ENCODE data around the gene CCIN.
"Not testable (repeated sequence)": the region's sequence is repeated elsewhere in the genome, so short reads cannot be mapped to it uniquely, and the experiment has no call there.

Gene CCIN

GRCh38 chr9:36161187-36161586 lies 8.0 kb upstream of the CCIN start:
- no peak for DNase-seq

DNA sequence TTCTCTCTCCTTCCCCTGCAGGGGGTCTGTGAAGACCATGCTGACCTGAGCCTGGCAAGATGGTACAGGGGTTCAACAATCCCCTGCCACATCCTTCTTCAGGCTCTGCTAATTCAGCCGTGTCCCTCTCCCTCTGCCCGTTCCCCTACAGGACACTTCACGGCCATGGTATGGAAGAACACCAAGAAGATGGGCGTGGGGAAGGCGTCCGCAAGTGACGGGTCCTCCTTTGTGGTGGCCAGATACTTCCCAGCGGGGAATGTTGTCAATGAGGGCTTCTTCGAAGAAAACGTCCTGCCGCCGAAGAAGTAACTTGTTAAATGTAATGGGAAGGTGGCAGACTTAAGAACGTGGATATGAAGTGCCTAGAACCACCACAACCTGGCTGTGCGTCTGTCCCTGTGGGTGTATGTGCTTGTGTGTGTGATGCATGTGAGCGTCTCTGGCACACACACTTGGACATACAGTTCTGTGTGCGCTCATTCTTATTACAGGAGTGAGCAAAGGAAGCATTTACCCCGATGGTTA lies 6.9 kb upstream of the CCIN start:
- DNase-seq, result no peak

GRCh38 chr9:36163049-36163785 lies 6.0 kb upstream of the CCIN start:
- no peak for DNase-seq

GRCh38 chr9:36163786-36164170 lies 5.4 kb upstream of the CCIN start:
- no peak for DNase-seq

GRCh38 chr9:36164372-36164771 lies 4.8 kb upstream of the CCIN start:
- DNase-seq, result no peak

- DNase-seq, result no peak
Measured at GRCh38 chr9:36164989-36165388, 4.2 kb upstream of the CCIN start.

GRCh38 chr9:36165826-36166167 lies 3.4 kb upstream of the CCIN start:
- no peak for DNase-seq

DNA sequence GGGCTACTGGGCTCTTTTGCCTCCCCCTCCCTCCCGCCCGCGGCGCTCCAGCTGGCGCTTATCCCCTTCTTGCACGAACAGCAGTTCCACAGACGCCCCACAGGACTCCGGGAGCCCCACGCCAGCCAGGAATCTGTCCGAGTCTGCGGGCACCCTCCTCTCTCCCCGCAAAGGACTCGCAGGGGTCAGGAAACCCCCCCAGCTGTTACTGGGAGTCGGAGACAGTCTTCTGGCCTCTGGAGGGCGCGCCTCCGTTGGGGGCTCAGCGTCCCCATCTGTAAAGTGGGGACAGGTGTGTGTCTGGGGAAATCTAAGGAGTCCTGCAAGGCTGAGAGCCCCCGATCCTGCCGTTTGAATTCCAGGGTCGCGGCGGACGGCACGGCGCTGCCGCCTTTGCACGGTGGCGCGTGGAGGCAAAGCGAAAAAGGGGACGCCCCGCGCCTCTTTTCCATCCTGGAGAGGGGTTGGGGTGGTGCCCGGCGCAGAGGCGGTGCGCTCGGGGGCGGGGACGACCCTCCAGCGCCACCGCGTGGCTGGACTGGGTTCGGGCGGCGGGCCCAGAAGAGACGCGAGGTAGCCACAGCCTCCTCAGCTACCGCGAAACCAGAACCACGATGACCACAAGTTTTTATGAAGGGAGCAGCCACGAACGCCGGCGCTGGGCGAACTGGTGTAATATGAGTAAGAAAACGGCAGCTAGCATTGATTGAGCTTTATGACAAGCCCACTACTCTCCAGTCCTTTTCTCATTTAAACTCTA lies 2.8 kb upstream of the CCIN start:
- DNase-seq, result peak; percentile 53 to 78 (median 60)

DNA sequence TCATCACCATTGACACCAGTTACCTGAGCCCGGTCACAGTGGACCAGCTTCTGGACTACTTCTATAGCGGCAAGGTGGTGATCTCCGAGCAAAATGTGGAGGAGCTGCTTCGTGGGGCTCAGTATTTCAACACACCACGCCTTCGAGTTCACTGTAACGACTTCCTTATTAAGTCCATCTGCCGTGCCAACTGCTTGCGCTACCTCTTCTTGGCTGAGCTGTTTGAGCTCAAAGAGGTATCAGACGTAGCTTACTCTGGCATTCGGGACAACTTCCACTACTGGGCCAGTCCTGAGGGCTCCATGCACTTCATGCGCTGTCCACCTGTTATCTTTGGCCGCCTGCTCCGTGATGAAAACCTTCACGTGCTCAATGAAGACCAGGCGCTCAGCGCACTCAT lies 520 bp downstream of the CCIN start:
- no peak for DNase-seq

DNA sequence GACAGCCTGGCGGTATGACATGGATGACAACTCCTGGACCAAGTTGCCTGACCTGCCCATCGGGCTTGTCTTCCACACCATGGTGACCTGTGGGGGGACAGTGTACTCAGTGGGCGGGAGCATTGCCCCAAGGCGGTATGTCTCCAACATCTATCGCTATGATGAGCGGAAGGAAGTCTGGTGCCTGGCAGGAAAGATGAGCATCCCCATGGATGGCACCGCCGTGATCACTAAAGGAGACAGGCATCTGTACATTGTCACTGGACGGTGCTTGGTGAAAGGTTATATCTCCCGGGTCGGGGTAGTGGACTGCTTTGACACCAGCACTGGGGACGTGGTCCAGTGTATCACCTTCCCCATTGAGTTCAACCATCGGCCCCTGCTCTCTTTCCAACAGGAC lies 1.3 kb downstream of the CCIN start:
- DNase-seq, result no peak

DNA sequence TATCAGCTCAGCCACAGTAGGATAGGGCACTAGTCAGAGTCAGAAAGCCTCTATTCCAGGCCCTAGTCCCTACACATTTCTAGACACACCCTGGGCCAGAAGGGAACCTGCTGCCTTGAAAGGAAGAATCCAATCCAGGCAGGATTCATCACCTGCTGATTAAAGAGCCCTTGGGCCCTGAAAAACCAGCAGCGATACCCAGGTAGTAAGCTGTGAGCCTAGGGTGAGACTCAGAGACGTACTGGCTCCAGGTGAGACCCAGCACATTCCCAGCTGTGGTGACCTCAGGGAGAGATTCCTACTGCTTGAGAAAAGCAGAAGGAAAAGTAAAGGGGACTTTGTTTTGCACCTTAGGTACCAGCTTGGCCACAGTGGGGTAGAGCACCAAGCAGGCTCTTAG lies 4.7 kb downstream of the CCIN start:
- DNase-seq, result no peak

GRCh38 chr9:36174271-36174670 lies 5.1 kb downstream of the CCIN start:
- DNase-seq, result no peak

- no peak for DNase-seq
Measured at GRCh38 chr9:36174731-36175130, 5.5 kb downstream of the CCIN start.

DNA sequence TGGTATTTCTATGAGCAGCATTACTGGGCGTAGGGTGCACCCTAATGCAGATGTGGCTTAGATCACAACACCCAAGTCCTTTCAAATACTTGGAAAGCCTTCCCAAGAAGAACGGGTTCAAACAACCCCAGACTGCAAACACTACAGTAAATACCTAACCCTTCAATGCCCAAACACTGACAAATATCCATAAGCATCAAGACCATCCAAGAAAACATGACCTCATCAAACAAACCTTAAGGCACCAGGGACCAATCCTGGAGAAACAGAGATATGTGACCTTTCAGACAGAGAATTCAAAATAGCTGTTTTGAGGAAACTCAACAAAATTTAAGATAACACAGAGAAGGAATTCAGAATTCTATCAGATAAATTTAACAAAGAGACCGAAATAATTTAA lies 6.0 kb downstream of the CCIN start:
- not testable (repeated sequence) for DNase-seq

- DNase-seq, result not testable (repeated sequence)
Measured at GRCh38 chr9:36176496-36176895, 7.3 kb downstream of the CCIN start.

GRCh38 chr9:36177571-36177970 lies 8.4 kb downstream of the CCIN start:
- DNase-seq, result no peak

- DNase-seq, result not testable (repeated sequence)
Measured at GRCh38 chr9:36180243-36180642, 11.1 kb downstream of the CCIN start.

DNA sequence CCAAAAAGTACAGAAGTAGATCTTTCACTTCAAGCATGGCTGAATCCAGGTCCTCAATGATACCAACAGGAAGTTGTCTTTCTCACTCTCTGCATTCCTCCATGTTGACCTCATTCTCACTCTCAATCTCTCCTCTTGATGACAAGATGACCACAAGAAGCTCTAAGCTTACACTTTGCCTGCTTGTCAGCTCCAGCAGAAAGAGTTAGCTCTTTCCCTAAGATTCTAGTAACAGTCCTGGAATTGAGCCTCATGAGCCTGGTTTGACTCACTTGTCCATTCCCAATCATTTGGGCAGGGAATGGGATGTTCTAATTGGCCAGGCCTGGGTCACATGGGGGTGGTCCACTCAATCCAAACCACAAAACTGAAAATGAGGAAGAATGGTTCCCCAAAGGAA lies 18.2 kb downstream of the CCIN start:
- DNase-seq, result no peak

DNA sequence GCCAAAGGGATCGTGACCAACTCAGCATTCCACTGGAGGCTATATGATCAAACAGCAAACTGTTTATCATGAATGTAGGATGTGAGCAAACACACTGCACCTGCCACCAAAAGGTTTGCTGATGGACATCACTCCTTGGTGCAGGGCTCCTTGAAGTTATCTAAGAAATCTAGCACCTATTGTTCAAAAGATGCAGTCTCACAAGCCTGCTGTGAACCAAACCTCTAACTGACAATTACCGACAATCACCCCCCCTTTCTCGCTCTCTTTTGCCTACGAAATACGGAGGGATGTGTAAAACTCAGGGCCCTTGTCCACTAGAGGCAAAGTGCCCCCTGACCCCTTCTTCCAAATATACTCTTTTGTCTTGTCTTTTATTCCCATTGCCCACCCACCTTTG lies 19.0 kb downstream of the CCIN start:
- DNase-seq, result no peak

DNA sequence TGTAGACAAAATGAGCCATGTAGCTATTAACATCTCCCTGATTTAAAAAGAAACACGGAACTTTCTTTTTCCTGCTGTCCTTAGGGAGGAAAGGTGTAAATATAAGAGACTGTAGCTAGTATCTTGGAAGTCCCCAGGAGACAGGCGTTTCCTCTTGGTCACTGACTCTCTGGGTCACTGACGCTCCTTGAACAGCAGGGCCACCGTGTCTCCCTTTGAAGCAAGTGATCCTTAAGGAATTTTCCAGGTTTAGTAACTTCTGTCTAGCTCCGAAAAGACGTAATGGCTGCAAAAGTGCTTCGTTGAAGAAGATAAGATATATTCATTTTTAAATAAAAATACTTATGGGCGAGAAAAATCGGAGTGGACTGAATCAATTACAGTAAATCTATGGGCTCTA lies 20.8 kb downstream of the CCIN start:
- DNase-seq, result no peak

- DNase-seq, result peak; percentile 81 to 88 (median 84)
Measured at GRCh38 chr9:36190388-36191289, 21.5 kb downstream of the CCIN start, which contains the start of gene CLTA. CLTA (plus strand) TSS chr9:36190921; CDS start chr9:36191057, 136 bp downstream.

- peak in 3 of 4 experiments; percentile 13 to 32 (median 27) for DNase-seq
Measured at GRCh38 chr9:36191290-36191645, 22.1 kb downstream of the CCIN start.

DNA sequence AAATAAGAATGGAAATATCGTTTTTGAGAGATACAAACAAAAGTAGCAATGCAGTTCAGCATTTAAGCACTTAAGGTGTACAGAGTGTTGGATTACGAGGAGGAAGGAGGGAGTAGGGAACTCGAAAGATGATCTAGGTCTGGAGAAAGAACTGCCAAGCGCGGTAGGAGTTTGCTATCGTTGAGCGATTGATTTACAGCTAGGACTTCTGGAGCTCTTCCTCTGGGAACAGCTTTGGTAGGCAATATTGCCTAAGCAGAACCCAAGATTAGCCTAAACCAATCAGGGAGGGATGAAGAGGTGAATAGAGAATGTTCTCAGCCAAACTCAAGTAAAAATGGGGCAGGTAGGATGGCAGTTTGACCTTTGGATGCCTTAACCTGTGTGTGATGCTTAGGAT lies 22.5 kb downstream of the CCIN start:
- DNase-seq, result no peak
